Liver (tissue), 9 donors: ENCODE results near the gene GAS6. TPM values are rescaled to one million over a fixed set of nuclear protein-coding genes. Genes with fewer than 3 reads are reported as not detected.

Source experiments
- DNase-seq: peaks from one replicate; pipeline ENCODE4 v3.0.0-alpha.2; 2017; ENCODE audit warnings: low spot score
- H3K27ac ChIP-seq, 2 donors: one replicate each; pipeline ENCODE4 v1.7.0; 2013; ENCODE audit warnings: inconsistent platforms in 2 of 2, low read length in 2 of 2, control low read depth in 1 of 2, low read depth in 1 of 2, mild to moderate bottlenecking in 1 of 2
- H3K27me3 ChIP-seq, 4 donors: one replicate each; pipeline versions ENCODE4 v1.6.1 to v1.7.0; 2013; ENCODE audit warnings: low read length in 3 of 4, inconsistent platforms in 1 of 4, mild to moderate bottlenecking in 1 of 4, moderate library complexity in 1 of 4; ENCODE audit not compliant: control insufficient read depth in 4 of 4, insufficient read depth in 4 of 4
- H3K36me3 ChIP-seq, 4 donors: one replicate each; pipeline versions ENCODE4 v1.6.1 to v1.7.0; 2013; ENCODE audit warnings: low read length in 3 of 4, mild to moderate bottlenecking in 3 of 4, low read depth in 1 of 4, moderate library complexity in 1 of 4; ENCODE audit not compliant: control insufficient read depth in 4 of 4, insufficient read depth in 3 of 4
- H3K4me1 ChIP-seq, 4 donors: one replicate each; pipeline versions ENCODE4 v1.6.1 to v1.7.0; 2013; ENCODE audit warnings: low read length in 3 of 4, mild to moderate bottlenecking in 3 of 4, moderate library complexity in 1 of 4; ENCODE audit not compliant: control insufficient read depth in 4 of 4, insufficient read depth in 4 of 4
- H3K4me3 ChIP-seq, 3 donors: one replicate each; pipeline versions ENCODE4 v1.6.1 to v1.7.0; 2013; ENCODE audit warnings: low read length in 3 of 3, control low read depth in 1 of 3, low read depth in 1 of 3, mild to moderate bottlenecking in 1 of 3
- H3K9ac ChIP-seq, 2 donors: one replicate each; pipeline ENCODE4 v1.7.0; 2013; ENCODE audit warnings: low read length in 2 of 2, mild to moderate bottlenecking in 2 of 2, moderate library complexity in 2 of 2, control low read depth in 1 of 2, low read depth in 1 of 2
- H3K9me3 ChIP-seq, 4 donors: one replicate each; pipeline versions ENCODE4 v1.6.1 to v1.7.0; 2013; ENCODE audit warnings: low read length in 3 of 4; ENCODE audit not compliant: control insufficient read depth in 4 of 4
- EGR1 ChIP-seq, 2 donors: IDR thresholded peaks; 2 replicates each; pipeline ENCODE4 v1.6.1; 2016 to 2018; ENCODE audit warnings: antibody characterized with exemption in 2 of 2, low read depth in 2 of 2
- FOXA1 ChIP-seq: IDR thresholded peaks from 2 replicates; pipeline ENCODE4 v1.6.1; 2016; ENCODE audit warnings: antibody characterized with exemption
- FOXA2 ChIP-seq: IDR thresholded peaks from 2 replicates; pipeline ENCODE4 v1.6.1; 2016; ENCODE audit warnings: antibody characterized with exemption
- GABPA ChIP-seq, 2 donors: IDR thresholded peaks in 1 of 2; conservative IDR thresholded peaks in 1 of 2; 2 replicates each; pipeline ENCODE4 v1.6.1; 2016; ENCODE audit warnings: antibody characterized with exemption in 2 of 2, mild to moderate bottlenecking in 1 of 2, moderate library complexity in 1 of 2
- HNF4G ChIP-seq: IDR thresholded peaks from 2 replicates; pipeline ENCODE4 v1.6.1; 2016; ENCODE audit warnings: antibody characterized with exemption
- JUND ChIP-seq, 2 donors: IDR thresholded peaks; 2 replicates each; pipeline ENCODE4 v1.6.1; 2016; ENCODE audit warnings: antibody characterized with exemption in 2 of 2
- NR2F2 ChIP-seq: IDR thresholded peaks from 2 replicates; pipeline ENCODE4 v1.6.1; 2016; ENCODE audit warnings: antibody characterized with exemption
- RAD21 ChIP-seq, 2 donors: IDR thresholded peaks; 2 replicates each; pipeline ENCODE4 v1.6.1; 2016; ENCODE audit warnings: antibody characterized with exemption in 2 of 2, mild to moderate bottlenecking in 2 of 2
- RXRA ChIP-seq, 2 donors: IDR thresholded peaks; 2 replicates each; pipeline ENCODE4 v1.6.1; 2017 to 2018; ENCODE audit warnings: antibody characterized with exemption in 2 of 2, mild to moderate bottlenecking in 1 of 2
- SP1 ChIP-seq: IDR thresholded peaks from 2 replicates; pipeline ENCODE4 v1.6.1; 2018; ENCODE audit warnings: antibody characterized with exemption, mild to moderate bottlenecking
- YY1 ChIP-seq: IDR thresholded peaks from 2 replicates; pipeline ENCODE4 v1.6.1; 2016; ENCODE audit warnings: antibody characterized with exemption, mild to moderate bottlenecking
- WGBS: extraction: QIAGEN DNeasy Blood & Tissue Kit; methylation state at CpG from one replicate; pipeline ENCODE4 v1.1.7; 2013; 5-methylcytosine and 5-hydroxymethylcytosine counted together
- polyA plus RNA-seq, 2 donors: library from polyadenylated mRNA; stranded (reverse) in 1 of 2; unstranded in 1 of 2; fragments of 200-250 nt in 1 of 2; fragments of >200 nt in 1 of 2; fragmentation: Nextera tagmentation in 1 of 2; extraction: Ambion mirVana in 1 of 2; gene quantifications; one replicate each; pipeline versions ENCODE4 v1.2.1 to v1.2.3, GENCODE V29; 2013 to 2015
- total RNA-seq, 2 donors: library from RNA; depleted of rRNA; stranded (reverse); fragments of >200 nt; gene quantifications; one replicate each; pipeline ENCODE4 v1.2.3, GENCODE V29; 2014
- TF ChIP-seq, protein P1 (sequence below): IDR thresholded peaks from 2 replicates; pipeline ENCODE4 v1.6.1; 2016; ENCODE audit warnings: antibody characterized with exemption
- TF ChIP-seq, protein P2 (sequence below): IDR thresholded peaks from 2 replicates; pipeline ENCODE4 v1.6.1; 2016; ENCODE audit warnings: antibody characterized with exemption, mild to moderate bottlenecking
- TF ChIP-seq, protein P3 (sequence below): fragments of 150-350 bp; IDR thresholded peaks from 2 replicates; pipeline ENCODE4 v1.5.1; 2017; ENCODE audit warnings: improper control_type of control experiment, low read depth, low read length; ENCODE audit not compliant: missing input control
- TF ChIP-seq, protein P4 (sequence below): IDR thresholded peaks from 2 replicates; pipeline ENCODE4 v1.6.1; 2016; ENCODE audit warnings: antibody characterized with exemption
- TF ChIP-seq, protein P5 (sequence below): IDR thresholded peaks from 2 replicates; pipeline ENCODE4 v1.6.1; 2016; ENCODE audit warnings: antibody characterized with exemption
- donor health status: healthy.
- donor health status: healthy.
- donor health status: healthy.
- donor health status: healthy.
- donor health status: healthy.

The GAS6 gene
- total and polyA plus RNA-seq, 4 donors: 2.5 to 30.2 (median 9.1) TPM

- DNase-seq: no peak
- H3K36me3 ChIP-seq: no peaks in the 10 kb centered on the region
- no peaks in the 10 kb centered on the region for H3K9me3 ChIP-seq
- peaks cover 13 to 38% (median 25%) of the 10 kb centered on the region in 4 donors for H3K4me1 ChIP-seq
- H3K4me3 ChIP-seq: no peak overlapping the region
- no peaks in the 10 kb centered on the region for H3K27me3 ChIP-seq
- TF ChIP-seq RXRA (IDR thresholded peaks at IDR 0.05) (no peak), FOXA2 (no peak), JUND (IDR thresholded peaks at IDR 0.05) (no peak), EGR1 (IDR thresholded peaks at IDR 0.05; ENCODE audit: low read depth in 2 of 2) (no peak), RAD21 (IDR thresholded peaks at IDR 0.05) (no peak), HNF4G (no peak), NR2F2 (no peak), SP1 (no peak)
- TF ChIP-seq, protein P1, sequence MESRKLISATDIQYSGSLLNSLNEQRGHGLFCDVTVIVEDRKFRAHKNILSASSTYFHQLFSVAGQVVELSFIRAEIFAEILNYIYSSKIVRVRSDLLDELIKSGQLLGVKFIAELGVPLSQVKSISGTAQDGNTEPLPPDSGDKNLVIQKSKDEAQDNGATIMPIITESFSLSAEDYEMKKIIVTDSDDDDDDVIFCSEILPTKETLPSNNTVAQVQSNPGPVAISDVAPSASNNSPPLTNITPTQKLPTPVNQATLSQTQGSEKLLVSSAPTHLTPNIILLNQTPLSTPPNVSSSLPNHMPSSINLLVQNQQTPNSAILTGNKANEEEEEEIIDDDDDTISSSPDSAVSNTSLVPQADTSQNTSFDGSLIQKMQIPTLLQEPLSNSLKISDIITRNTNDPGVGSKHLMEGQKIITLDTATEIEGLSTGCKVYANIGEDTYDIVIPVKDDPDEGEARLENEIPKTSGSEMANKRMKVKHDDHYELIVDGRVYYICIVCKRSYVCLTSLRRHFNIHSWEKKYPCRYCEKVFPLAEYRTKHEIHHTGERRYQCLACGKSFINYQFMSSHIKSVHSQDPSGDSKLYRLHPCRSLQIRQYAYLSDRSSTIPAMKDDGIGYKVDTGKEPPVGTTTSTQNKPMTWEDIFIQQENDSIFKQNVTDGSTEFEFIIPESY: no peak
- TF ChIP-seq, protein P2, sequence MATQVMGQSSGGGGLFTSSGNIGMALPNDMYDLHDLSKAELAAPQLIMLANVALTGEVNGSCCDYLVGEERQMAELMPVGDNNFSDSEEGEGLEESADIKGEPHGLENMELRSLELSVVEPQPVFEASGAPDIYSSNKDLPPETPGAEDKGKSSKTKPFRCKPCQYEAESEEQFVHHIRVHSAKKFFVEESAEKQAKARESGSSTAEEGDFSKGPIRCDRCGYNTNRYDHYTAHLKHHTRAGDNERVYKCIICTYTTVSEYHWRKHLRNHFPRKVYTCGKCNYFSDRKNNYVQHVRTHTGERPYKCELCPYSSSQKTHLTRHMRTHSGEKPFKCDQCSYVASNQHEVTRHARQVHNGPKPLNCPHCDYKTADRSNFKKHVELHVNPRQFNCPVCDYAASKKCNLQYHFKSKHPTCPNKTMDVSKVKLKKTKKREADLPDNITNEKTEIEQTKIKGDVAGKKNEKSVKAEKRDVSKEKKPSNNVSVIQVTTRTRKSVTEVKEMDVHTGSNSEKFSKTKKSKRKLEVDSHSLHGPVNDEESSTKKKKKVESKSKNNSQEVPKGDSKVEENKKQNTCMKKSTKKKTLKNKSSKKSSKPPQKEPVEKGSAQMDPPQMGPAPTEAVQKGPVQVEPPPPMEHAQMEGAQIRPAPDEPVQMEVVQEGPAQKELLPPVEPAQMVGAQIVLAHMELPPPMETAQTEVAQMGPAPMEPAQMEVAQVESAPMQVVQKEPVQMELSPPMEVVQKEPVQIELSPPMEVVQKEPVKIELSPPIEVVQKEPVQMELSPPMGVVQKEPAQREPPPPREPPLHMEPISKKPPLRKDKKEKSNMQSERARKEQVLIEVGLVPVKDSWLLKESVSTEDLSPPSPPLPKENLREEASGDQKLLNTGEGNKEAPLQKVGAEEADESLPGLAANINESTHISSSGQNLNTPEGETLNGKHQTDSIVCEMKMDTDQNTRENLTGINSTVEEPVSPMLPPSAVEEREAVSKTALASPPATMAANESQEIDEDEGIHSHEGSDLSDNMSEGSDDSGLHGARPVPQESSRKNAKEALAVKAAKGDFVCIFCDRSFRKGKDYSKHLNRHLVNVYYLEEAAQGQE: no peak
- TF ChIP-seq, protein P3, sequence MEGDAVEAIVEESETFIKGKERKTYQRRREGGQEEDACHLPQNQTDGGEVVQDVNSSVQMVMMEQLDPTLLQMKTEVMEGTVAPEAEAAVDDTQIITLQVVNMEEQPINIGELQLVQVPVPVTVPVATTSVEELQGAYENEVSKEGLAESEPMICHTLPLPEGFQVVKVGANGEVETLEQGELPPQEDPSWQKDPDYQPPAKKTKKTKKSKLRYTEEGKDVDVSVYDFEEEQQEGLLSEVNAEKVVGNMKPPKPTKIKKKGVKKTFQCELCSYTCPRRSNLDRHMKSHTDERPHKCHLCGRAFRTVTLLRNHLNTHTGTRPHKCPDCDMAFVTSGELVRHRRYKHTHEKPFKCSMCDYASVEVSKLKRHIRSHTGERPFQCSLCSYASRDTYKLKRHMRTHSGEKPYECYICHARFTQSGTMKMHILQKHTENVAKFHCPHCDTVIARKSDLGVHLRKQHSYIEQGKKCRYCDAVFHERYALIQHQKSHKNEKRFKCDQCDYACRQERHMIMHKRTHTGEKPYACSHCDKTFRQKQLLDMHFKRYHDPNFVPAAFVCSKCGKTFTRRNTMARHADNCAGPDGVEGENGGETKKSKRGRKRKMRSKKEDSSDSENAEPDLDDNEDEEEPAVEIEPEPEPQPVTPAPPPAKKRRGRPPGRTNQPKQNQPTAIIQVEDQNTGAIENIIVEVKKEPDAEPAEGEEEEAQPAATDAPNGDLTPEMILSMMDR: no peak
- H3K9ac ChIP-seq: no peak overlapping the region
- WGBS: 68% methylated on average over 31 of the region's 31 CpGs
- peak overlapping the region in 1 of 2 donors; percentile 21 for H3K27ac ChIP-seq
These were observed 9.5 kb downstream of the GAS6 start for GRCh38 chr13:113854238-113855011.

DNA sequence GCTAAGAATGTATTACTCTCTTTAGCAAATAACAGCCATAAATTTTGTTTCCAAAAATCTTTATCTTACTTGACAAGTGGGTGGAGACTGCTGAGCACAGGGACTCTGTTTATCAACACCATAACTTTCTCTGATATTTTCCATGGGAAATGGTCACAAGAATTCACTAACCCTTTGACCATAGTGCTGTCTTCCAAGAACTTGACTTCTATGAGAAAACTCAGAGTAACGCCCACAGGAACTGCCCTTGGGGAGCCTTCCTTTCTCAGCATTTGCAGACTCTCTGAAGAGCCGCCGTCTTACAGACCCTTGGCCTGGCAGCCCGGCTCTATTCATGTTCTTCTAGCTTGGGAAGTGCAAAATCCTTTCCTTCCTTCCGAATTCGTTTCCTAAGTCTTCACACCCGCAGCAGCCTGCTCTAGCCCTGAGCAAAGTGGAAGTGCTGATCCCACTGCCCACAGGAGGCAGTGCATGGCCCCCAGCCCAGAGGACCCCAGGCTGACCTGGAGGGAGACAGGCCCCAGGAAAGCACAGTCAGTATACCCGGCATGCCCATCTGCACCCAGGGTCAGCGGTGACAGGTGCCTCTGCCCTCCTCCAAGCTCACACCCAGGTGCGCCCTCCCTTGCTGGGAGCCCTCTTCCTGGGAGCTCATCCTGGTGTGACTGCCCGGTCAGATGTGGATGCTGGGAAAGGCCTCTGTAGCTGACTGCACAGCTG, 10.2 kb downstream of the GAS6 start:
- H3K36me3 ChIP-seq: no peaks in the 10 kb centered on the region
- H3K27ac ChIP-seq: peak overlapping the region in 1 of 2 donors; percentile 58
- no peak for DNase-seq
- H3K27me3 ChIP-seq: no peaks in the 10 kb centered on the region
- WGBS: 76% methylated on average over 11 of the region's 11 CpGs
- no peaks in the 10 kb centered on the region for H3K9me3 ChIP-seq
- no peak overlapping the region for H3K4me3 ChIP-seq
- no peak overlapping the region for H3K9ac ChIP-seq
- peaks cover 13 to 38% (median 26%) of the 10 kb centered on the region in 4 donors for H3K4me1 ChIP-seq
- TF ChIP-seq, protein P1: no peak
- TF ChIP-seq, protein P4, sequence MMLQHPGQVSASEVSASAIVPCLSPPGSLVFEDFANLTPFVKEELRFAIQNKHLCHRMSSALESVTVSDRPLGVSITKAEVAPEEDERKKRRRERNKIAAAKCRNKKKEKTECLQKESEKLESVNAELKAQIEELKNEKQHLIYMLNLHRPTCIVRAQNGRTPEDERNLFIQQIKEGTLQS: no peak
- TF ChIP-seq, protein P3: no peak
- TF ChIP-seq, protein P5, sequence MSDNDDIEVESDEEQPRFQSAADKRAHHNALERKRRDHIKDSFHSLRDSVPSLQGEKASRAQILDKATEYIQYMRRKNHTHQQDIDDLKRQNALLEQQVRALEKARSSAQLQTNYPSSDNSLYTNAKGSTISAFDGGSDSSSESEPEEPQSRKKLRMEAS: no peak
- TF ChIP-seq HNF4G (no peak), YY1 (no peak), RAD21 (IDR thresholded peaks at IDR 0.05) (no peak), FOXA2 (no peak), FOXA1 (no peak), EGR1 (IDR thresholded peaks at IDR 0.05; ENCODE audit: low read depth in 2 of 2) (no peak), GABPA (IDR thresholded peaks at IDR 0.05 in 1 of 2, conservative IDR thresholded peaks at IDR 0.05 in 1 of 2) (no peak)
